HG02623 (cell line): ENCODE measurements around the gene DMXL1.

Source experiments
- ATAC-seq: cut with Tn5 transposase; IDR thresholded peaks from one replicate; pipeline ENCODE4 v1.9.1; 2021; ENCODE audit warnings: moderate library complexity; ENCODE audit not compliant: unreplicated experiment

The DMXL1 gene

DNA sequence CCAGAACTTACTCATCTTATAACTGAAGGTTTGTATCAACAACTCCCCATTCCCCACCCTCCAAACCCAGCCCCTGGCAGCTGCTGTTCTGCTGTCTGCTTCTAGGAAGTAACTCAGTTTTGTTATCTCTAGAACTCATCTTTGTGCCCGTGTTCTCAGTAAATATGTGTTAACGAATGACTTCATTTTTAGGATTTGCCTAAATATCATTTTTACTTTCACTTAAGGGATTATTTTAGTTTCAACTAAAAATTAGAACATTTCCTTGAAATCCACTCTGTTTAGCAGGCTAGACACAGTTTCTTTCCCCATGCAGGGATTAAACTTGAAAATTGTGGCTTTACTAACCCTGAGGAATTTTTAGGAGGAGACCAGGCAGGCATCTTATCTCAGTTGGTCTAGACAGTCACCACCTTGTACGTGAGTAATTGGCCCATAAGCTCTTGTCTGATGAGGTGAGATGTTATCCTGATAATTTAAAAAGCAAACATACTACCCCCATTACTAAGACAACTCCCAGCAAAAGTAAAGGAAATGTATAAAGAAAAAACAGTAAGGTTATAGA is 216.7 kb downstream of the DMXL1 start:
- peak; percentile 38 for ATAC-seq

DNA sequence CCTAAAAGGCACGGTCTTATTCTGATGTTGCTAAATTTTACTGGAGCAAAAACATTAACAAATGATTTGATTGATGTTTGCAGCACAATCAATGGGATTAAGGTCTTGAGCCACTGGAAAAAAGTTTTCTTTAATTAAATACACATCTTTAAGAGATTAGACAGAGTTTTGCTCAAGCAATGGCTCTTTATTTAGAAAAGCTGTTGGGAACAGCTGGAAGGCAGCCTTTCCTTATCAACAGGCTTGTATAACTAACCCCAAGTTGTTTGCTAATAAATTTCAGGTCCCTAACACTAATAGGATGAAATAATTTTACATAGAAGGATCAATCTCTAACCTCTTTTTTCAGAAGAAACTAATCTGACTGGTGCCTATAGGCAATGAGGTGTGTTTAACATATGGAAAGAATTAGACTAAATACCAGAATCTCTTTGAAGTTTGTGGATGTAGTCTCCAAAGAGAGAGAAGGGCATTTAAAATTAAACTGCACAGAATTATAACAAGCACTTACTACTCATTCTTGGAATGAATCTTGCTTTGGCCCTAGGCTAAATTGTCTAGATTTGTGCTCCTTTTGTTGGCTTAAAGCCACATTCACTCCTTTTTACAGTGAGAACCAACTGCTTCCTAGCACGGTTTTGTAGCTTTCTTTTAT is 217.6 kb downstream of the DMXL1 start:
- ATAC-seq: no peak

DNA sequence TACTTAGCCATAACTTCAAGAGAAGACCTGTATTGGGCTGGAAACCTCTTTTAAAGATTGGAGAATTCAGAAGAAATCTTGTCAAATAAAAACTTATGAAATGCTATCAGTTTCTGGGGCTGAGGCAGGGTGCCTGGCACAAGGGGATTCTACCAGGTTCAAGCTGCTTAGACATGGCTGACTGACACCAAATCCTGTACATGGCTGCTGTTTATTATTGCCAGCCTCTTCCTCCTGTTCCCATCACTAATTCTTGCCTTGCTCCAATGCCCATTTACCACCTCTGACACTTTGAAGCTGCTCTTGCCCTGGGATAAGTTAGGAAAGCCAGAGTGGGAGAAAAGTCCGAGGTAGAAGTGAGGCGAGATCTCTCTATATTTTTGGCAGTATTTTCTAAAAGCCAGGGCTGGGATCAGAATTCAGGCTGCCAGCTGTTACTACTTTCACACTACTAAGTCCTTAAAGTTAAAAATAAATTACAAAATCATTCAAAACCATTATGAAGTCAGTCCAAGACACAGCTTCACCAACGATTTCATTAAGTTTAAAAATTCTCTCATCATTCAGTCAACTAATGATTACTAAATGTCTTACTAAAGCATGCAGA is 218.7 kb downstream of the DMXL1 start:
- ATAC-seq: no peak

DNA sequence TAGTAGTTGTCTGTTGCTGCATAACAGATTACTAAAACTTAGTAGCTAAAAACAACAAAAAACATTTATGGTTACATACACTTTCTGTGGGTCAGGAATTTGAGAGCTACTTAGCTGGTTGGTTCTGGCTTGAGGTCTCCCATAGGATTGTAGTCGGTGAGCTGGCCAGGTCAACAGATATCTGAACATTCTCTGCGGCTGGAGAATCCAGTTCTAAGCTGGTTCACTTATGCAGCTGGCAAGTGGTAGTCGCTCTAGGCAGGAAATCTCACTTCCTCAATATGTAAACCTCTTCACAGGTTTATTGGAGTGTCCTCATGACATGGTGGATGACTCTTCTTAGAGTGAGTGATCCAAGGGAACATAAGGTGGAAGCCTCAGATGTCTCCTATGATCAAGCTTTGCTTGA is 219.3 kb downstream of the DMXL1 start:
- ATAC-seq: peak; percentile 86

DNA sequence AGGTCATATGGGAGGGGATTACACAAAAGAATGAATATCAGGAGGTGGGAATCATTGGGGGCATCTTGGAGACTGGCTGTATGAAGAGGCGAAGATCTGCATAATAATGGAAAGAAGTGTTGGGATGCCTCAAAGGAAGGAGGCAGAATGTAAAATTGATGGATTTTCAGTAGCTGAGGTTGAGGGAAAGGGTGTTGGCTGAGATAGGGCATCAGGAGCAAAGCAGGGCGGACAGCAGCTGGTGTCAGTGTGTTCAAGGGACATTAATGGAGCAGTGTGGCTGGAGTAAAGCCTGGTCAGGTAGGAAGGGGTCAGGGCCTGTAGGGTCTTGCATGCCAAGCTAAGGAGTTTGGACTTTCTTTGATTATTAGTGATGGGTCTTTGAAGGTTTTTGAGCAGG is 219.7 kb downstream of the DMXL1 start:
- ATAC-seq: no peak

DNA sequence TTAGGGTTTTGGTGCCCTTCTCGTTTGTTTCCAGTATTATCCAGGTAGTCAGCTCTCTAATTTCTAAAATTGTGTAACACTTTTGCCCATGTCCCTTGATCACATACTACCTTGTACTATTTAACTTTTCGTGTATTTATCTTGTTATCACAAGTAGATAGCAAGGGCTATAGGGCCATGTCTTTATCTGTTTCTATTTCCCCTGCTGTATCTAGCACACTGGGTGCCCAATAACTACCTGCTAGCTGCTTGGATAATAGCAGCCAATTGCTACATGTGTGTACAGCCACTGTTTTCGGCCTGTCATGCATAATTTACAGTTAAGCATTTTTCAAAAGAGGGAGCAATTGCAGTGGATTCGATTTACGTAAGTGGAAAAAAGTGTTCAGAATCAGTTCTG is 220.2 kb downstream of the DMXL1 start:
- ATAC-seq: no peak

DNA sequence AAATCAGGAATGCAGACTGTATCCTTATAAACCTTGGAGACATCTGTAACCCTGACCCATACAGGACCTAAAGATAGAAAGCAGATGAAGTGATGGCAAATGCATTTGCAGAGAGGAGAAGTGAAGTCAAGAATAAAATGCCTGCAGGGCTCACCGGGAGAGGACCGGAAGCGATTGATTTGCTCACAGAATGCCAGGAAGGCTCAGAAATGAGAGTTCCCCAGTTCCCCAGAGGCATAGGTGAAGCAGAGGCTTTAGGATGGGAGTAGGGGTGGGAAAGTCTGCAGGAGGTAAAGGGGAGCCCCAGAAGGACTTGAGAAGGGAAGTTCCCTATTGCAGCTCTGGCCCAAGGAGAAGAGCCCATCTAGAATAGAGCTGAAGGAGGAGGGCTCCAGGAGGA is 221.0 kb downstream of the DMXL1 start:
- no peak for ATAC-seq

DNA sequence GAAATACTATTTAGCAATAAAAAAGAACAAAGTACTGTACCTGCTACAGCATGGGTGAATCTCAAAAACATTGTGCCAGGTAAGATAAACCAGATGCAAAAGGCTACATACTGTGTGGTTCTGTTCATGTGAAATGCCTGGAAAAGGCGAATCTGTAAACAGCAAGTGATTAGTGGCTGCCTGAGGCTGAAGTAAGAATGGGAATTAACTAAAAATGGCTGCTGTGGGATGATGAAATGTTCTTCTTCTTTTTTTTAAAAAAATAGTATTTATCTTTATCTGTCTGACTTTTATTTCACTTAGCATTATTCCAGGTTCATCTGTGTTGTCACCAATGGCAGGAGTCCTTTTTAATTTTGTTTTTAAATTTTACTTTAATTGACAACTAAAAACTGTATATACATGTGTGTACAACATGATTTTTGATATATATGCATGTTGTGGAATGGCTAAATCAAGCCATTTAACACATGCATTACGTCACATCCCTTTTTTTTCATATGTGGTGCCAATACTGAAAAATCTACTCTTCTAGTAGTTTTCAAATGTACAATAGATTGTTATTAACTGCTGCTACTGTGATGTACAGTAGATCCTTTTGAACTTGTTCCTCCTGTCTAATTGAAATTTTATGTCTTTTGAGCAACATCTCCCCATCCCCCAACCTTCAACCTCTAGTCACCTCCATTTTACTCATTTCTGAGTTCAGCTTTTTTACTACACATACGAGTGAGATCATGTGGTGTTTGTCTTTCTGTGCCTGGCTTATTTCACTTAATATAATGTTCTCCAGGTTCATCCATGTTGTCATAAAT is 222.0 kb downstream of the DMXL1 start:
- no peak for ATAC-seq

DNA sequence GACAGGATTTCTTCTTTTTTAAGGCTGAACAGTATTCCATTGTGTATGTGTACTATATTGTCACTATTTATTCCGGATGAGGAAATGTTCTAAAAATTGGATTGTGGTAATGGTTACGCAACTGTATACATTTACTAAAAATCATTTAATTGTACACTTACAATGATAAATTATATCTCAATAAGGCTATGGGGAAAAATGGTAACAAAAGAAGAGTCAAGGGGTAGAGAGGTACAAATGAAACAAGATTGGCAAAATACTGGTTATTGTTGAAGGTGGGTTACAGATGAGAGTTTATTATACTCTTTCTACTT is 222.6 kb downstream of the DMXL1 start:
- ATAC-seq: no peak
